GM19328 (cell line): ENCODE data around the gene TMEM208.

Source experiments
- ATAC-seq: cut with Tn5 transposase; IDR thresholded peaks from one replicate; pipeline ENCODE4 v1.9.1; 2021; ENCODE audit warnings: mild to moderate bottlenecking, moderate library complexity; ENCODE audit not compliant: unreplicated experiment

The TMEM208 gene

GRCh38 chr16:67207249-67208091, 19.5 kb upstream of the TMEM208 start:
- no peak for ATAC-seq

- ATAC-seq, result no peak
Observed at GRCh38 chr16:67208154-67208896, 18.6 kb upstream of the TMEM208 start.

GRCh38 chr16:67209565-67209964, 17.4 kb upstream of the TMEM208 start:
- no peak for ATAC-seq

GRCh38 chr16:67210069-67210937, 16.6 kb upstream of the TMEM208 start:
- no peak for ATAC-seq

- no peak for ATAC-seq
Observed at GRCh38 chr16:67211674-67212073, 15.3 kb upstream of the TMEM208 start.

GRCh38 chr16:67212766-67213165, 14.2 kb upstream of the TMEM208 start:
- ATAC-seq, result no peak

- ATAC-seq, result no peak
Observed at GRCh38 chr16:67213197-67214019, 13.5 kb upstream of the TMEM208 start.

- no peak for ATAC-seq
Observed at GRCh38 chr16:67215706-67216105, 11.2 kb upstream of the TMEM208 start.

GRCh38 chr16:67216612-67217490, 10.1 kb upstream of the TMEM208 start:
- no peak for ATAC-seq

- ATAC-seq, result no peak
Observed at GRCh38 chr16:67223992-67224391, 2.9 kb upstream of the TMEM208 start.

- no peak for ATAC-seq
Observed at GRCh38 chr16:67226295-67226803, 581 bp upstream of the TMEM208 start.

- ATAC-seq, result no peak
Observed at GRCh38 chr16:67227567-67227921, 614 bp downstream of the TMEM208 start.

- no peak for ATAC-seq
Observed at GRCh38 chr16:67228034-67228785, 1.3 kb downstream of the TMEM208 start.

GRCh38 chr16:67228905-67229304, 2.0 kb downstream of the TMEM208 start:
- no peak for ATAC-seq

GRCh38 chr16:67229906-67230808, 3.2 kb downstream of the TMEM208 start:
- no peak for ATAC-seq

- no peak for ATAC-seq
Observed at GRCh38 chr16:67230809-67231660, 4.1 kb downstream of the TMEM208 start.

GRCh38 chr16:67233596-67233995, 6.7 kb downstream of the TMEM208 start:
- no peak for ATAC-seq
